ENCODE results near the gene MYO5A. TPM values are rescaled to one million over a fixed set of nuclear protein-coding genes. Genes with fewer than 3 reads are reported as not detected.
"Not testable (repeated sequence)": the region's sequence is repeated elsewhere in the genome, so short reads cannot be mapped to it uniquely, and the experiment has no call there.

The MYO5A gene
- total RNA-seq, 1 experiment from 2014 or later: 33.4 TPM

GRCh38 chr15:52505151-52505550, 23.5 kb downstream of the MYO5A start:
- DNase-seq (ENCODE audit: low spot score): no peak

- DNase-seq (ENCODE audit: low spot score): no peak
Observed at GRCh38 chr15:52503788-52504496, 24.7 kb downstream of the MYO5A start.

- no peak for DNase-seq (ENCODE audit: low spot score)
Observed at GRCh38 chr15:52502608-52503007, 26.1 kb downstream of the MYO5A start.

GRCh38 chr15:52499506-52499905, 29.2 kb downstream of the MYO5A start:
- no peak for DNase-seq (ENCODE audit: low spot score)

DNA sequence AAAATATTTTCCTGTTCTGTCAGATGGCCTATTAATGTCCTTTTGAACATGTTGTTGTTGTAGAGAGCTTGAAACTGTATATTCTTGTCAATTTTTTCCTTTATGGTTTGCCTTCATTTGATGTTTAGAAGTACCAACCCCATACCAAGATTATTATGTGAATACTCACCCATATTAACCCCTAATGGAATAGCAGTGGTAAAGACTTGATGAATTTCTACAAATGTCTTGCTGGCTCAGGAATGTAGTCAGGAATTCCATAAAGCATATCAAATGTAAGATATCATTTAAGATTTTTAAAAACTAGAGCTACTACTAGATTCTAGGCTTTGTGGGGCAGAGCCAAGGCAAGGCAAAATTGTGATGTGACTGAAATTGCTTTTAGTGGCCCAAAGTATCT, 30.0 kb downstream of the MYO5A start:
- no peak for DNase-seq (ENCODE audit: low spot score)

GRCh38 chr15:52496776-52497470, 31.8 kb downstream of the MYO5A start:
- peak; percentile 70 for DNase-seq (ENCODE audit: low spot score)

DNA sequence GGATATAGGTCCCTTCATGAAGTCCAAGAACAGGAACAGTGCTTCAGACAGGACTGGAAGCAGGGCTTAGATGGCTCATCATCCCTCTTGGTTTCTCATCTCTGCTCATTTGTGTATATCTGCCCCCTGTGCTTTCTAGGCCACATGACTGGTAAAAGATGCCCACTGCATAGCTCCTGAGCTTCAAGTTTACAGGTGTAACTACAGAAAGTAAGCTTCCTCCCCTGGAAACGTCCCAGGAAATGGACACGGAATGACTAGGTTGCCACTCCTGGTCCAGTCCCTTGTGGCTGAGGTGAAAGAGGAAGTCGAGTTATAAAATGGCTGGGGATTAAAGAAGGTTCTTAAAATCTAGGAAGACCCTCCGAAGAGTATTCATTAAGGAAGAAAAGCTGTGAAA, 32.5 kb downstream of the MYO5A start:
- no peak for DNase-seq (ENCODE audit: low spot score)

GRCh38 chr15:52495125-52495524, 33.6 kb downstream of the MYO5A start:
- DNase-seq (ENCODE audit: low spot score): no peak

DNA sequence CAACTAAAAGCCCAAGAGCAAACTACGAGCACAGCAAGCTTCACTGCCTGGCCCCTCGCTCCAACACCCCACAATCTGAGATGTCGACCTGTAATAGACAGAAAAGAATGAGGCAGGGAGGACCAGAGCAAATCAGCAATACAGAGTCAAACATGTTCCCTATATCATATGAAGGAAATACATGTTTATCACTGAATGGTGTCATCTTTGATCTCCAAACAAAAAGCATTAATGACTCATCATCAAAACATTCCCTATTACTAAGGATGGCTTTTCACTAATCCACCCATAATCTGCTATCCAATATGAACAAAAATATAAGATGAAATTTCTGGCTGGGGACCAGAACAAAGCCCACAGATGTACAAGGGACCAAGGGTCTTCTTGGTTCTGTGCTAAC, 34.7 kb downstream of the MYO5A start:
- DNase-seq (ENCODE audit: low spot score): no peak

- no peak for DNase-seq (ENCODE audit: low spot score)
Observed at GRCh38 chr15:52492132-52492531, 36.5 kb downstream of the MYO5A start.

DNA sequence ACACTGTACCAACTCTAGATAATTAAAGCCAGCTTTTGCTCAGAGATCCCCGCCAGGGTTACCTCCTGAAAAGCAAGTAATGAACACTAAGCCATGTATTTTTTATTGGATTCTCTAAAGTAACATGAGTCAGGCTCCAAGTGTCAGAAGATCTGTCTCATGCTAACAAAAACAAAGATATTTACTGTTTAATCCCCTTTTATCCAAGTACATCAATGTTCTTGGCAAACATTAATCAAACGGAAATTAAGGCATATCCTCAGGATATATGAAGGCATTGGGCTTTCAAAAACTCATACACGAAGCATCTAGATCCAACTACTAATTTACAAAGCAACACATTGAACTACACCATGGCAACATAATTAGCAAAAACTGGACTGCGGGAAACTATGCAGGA, 37.2 kb downstream of the MYO5A start:
- peak; percentile 21 for DNase-seq (ENCODE audit: low spot score)

DNA sequence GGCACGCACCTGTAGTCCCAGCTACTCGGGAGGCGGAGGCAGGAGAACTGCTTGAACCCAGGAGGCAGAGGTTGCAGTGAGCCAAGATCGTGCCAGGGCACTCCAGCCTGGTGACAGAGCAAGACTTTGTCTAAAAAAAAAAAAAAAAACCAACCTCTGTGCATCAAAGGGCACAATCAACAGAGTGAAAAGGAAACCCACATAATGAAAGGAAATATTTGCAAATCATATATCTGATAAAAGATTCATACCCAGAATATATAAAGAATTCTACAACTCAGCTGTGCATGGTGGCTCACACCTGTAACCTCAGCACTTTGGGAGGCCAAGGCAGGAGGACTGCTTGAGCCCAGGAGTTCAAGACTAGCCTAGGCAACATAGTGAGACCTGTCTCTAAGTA, 39.2 kb downstream of the MYO5A start:
- not testable (repeated sequence) for DNase-seq (ENCODE audit: low spot score)

DNA sequence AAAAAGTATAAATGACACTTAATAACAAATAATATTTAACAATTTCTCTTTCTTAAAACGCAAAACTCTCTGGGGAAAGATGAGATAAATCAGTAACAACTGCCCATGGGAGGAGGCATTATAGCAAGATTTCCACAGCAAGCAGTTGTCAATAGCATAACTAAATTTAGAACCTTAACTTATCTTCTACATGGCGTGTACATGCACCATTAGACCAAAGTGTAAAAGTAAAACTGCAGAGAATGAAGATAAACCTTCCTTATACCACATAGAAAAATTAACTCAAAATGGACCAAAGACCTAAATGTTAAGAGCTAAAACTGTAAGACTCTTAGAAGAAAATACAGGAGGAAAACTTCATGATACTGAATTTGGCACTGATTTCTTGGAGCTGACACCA, 39.9 kb downstream of the MYO5A start:
- DNase-seq (ENCODE audit: low spot score): no peak

DNA sequence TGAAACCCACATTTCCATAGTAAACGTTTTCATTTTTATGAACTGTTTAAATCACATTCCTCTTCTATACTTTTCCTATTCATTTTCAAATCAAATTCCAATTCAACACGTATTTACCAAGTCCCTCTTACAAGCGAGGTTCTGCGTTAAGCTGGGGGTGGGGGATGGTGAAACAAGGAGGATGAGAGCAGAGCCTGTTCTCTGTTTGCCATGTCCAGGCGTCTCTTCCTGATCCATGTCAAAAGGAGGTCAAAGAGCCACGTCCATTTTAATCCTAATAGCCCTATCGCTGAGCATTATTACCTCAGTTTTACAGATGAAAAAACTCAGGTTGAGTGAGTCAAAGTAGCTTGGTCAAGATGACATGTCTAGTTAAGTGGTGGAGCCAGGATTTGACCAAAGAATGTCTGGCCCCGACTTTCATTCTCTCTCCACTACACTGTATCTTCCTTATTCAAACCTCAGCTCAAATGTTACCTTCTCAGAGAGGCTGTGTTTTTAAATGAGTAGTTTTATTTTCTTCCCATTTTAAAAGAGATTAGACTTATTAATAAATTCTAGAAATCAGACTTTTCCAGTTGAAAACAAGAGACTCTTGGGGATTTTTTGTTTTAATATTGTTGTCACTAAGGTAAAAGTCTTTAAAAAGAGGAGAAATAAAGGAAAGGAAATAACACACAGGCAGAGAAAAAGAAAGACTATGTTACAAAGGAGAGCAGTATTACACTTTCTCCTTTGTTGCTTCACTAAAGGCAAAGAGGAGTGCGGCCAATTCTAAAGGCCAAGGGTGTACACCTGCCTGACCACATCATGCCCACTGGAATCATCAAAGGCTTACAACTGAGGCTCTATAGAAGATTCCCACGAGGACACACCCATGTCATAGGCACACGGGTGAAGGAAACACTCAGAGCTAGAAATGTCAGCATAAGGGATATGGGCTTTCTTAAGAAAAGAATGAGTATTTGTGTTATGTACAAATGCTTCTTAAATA, 42.4 kb downstream of the MYO5A start:
- DNase-seq (ENCODE audit: low spot score): no peak

GRCh38 chr15:52485290-52485689, 43.4 kb downstream of the MYO5A start:
- DNase-seq (ENCODE audit: low spot score): no peak

DNA sequence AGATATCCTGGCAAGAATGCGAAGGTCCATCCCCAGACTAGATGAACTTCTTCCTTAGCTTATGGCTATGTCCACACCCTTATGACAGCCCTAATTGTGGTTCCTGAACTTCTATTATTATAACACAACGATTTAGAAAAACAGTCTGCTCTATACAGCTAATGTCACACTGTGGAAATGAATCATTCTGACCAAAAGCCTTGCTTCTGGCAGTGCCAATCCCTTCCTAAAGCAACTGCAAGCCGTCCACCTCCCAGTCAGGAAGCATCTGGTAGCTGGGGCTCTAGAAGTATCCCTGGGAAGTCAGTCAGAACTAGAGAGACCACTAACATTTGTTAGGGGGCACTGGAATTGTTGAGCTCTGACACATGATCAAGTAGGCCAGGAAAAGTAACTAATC, 45.0 kb downstream of the MYO5A start:
- DNase-seq (ENCODE audit: low spot score): peak; percentile 78

DNA sequence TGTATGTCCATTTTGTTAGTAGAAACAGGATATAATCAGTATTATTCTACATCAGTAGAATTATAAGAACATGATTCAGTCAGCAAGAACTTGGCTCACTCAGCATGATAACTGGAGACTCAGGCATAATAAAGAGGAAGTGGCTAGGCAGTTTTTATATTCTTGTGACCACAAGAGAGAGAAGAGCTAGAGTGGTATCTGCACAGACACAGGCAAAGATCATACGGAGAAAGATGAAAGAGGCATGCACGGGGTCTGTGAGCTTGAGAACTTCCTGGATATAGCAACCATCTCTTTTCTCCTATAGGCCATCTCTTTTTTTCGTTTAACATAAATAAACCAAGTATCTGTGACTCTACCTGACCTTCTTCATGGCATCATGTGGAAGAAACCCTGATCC, 46.8 kb downstream of the MYO5A start:
- DNase-seq (ENCODE audit: low spot score): peak; percentile 80

DNA sequence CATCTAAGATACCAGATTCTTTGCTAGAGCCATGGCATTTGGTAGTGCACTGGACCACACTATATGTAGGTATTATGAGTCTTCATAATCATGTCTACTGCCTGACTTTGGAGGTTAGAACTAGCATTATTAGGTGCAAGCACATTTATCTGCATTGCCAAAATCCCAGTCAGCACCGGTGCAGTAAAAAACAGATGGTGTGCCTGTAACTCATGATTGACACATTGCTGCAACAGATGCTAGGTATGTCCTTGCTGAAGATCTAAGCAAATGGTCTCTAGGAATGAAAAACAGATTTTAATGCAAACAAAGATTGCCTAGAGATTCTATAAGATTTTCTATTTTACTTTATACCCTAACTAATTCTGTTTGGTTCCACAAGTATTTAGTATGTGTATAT, 47.7 kb downstream of the MYO5A start:
- no peak for DNase-seq (ENCODE audit: low spot score)

DNA sequence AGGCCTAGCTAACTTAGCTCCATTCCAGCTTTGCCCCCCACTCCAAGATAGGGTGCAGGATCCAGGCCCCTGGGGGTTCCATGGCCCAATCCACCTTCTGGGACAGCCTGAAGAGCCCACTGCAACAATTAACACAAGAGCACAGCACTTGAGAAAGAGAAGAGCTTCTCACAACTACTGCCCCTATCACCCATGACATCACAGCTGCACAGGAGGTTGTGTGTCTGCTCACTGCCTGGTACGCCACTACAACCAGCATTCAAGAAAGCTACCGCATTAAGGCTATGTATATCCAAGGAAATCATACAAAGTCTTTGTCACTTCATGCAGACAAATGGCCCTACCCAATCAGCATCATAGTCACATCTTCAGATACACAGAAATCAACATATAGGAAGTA, 62.0 kb downstream of the MYO5A start:
- no peak for DNase-seq (ENCODE audit: low spot score)

DNA sequence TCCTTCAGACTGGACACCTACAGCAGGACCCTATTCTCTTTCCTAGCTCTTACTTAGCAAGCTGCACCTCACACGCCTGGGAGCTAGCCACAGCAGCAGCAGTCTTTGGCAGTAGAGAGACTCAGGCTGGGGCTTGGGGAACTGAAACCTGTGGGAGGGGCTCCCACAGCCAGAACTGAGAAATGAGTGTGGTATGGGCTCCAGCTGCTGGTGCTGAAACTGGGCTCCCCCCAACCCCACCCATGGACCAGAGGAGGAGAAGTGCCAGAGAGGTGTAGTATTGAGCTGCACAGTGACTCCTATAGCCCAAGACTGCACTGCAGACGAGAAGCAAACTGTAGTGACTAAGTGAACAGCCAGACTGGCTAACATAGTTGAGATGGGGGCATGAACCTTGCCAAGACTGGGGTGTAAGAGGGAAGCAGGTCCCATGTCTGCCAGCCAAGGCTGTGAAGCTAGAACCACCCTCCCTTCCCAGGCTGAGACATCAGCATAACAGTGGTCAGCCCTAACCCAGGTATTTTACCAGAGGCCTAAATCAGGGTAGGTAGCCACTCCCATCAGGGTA, 62.5 kb downstream of the MYO5A start:
- DNase-seq (ENCODE audit: low spot score): no peak

GRCh38 chr15:52464478-52464877, 64.2 kb downstream of the MYO5A start:
- DNase-seq (ENCODE audit: low spot score): no peak

DNA sequence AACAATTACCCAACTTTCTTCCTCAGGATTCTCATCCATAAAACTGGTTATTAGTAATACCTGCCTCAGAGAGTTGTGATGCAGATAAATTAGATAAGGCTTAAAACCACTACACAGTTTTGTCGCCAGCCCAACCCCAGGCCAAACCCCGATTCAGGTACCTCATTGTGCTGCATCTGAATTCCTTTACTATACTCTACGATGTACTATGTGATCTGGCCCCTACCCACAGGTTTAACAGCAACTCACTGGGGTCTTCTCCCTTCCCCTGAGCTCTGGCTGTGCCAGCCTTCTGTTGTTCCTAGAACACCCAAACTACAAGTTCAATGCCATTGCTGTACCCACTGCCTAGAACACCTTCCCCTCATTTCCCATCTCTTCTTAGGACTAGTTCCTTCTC, 64.6 kb downstream of the MYO5A start:
- no peak for DNase-seq (ENCODE audit: low spot score)

Data from A172 (cell line).